NOMO-1 (cell line): ENCODE data around the gene SLC49A4.

Experiments
- DNase-seq, 2 experiments: peaks; one replicate each; lab custom pipeline; 2025; ENCODE audit not compliant: unreplicated experiment in 2 of 2; lab: John Stamatoyannopoulos, UW

Gene SLC49A4

GRCh38 chr3:122784436-122784835 is 10.4 kb upstream of the SLC49A4 start:
- DNase-seq: no peak

- DNase-seq: no peak
These were observed 9.6 kb upstream of the SLC49A4 start for GRCh38 chr3:122785231-122785630.

- no peak for DNase-seq
These were observed 8.8 kb upstream of the SLC49A4 start for GRCh38 chr3:122786066-122786465.

GRCh38 chr3:122787872-122788271 is 7.0 kb upstream of the SLC49A4 start:
- DNase-seq: no peak

- DNase-seq: no peak
These were observed 5.1 kb upstream of the SLC49A4 start for GRCh38 chr3:122789585-122790273.

- DNase-seq: no peak
These were observed 1.1 kb upstream of the SLC49A4 start, which contains the start of gene HSPBAP1 for GRCh38 chr3:122793568-122794416. TSS of gene HSPBAP1 (minus strand) at chr3:122793831. CDS start at chr3:122793680, 151 bp downstream.

GRCh38 chr3:122794483-122794778 is 438 bp upstream of the SLC49A4 start:
- DNase-seq: no peak

- DNase-seq: no peak
These were observed 866 bp downstream of the SLC49A4 start for GRCh38 chr3:122795674-122796195.

- no peak for DNase-seq
These were observed 2.4 kb downstream of the SLC49A4 start for GRCh38 chr3:122797291-122797690.

GRCh38 chr3:122799322-122799721 is 4.5 kb downstream of the SLC49A4 start:
- no peak for DNase-seq

- no peak for DNase-seq
These were observed 5.2 kb downstream of the SLC49A4 start for GRCh38 chr3:122800031-122800430.

GRCh38 chr3:122800706-122801237 is 5.9 kb downstream of the SLC49A4 start:
- no peak for DNase-seq

- DNase-seq: no peak
These were observed 7.5 kb downstream of the SLC49A4 start for GRCh38 chr3:122802323-122802722.

- no peak for DNase-seq
These were observed 9.1 kb downstream of the SLC49A4 start for GRCh38 chr3:122803977-122804376.

- no peak for DNase-seq
These were observed 15.9 kb downstream of the SLC49A4 start for GRCh38 chr3:122810734-122811133.

GRCh38 chr3:122816587-122816986 is 21.7 kb downstream of the SLC49A4 start:
- no peak for DNase-seq

GRCh38 chr3:122824465-122825381 is 29.9 kb downstream of the SLC49A4 start:
- DNase-seq: no peak

- DNase-seq: no peak
These were observed 30.6 kb downstream of the SLC49A4 start for GRCh38 chr3:122825460-122825859.

- no peak for DNase-seq
These were observed 31.4 kb downstream of the SLC49A4 start for GRCh38 chr3:122826278-122826677.

- DNase-seq: no peak
These were observed 33.4 kb downstream of the SLC49A4 start for GRCh38 chr3:122828281-122828680.

- DNase-seq: no peak
These were observed 40.7 kb downstream of the SLC49A4 start for GRCh38 chr3:122835590-122835989.
